Activated T-cell treated with anti-CD3 and anti-CD28 coated beads for 1 hour (primary cell): ENCODE results near the gene KRT73.

Experiments
- DNase-seq: peaks from one replicate; pipeline ENCODE4 v3.0.0-alpha.2; 2020; ENCODE audit warnings: low read depth

KRT73 gene

DNA sequence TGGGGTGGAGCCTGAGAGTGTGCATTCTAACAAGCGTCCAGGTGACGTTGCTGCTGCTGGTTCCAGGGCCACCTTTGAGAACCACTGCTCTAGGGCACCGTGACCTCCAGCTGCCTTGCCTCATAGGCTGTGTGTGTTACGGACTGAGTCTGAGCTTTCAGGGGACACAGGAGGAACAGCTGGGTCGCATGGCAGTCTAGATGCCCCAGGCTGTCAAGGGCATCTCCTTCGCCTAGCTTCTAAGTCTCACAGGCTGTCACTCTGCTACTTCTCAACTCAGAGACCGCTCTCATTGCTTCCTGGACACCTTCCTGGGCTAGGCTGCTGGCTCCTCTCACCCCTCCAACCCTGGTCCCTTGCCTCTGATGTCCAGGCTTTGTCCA, 965 bp downstream of the KRT73 start:
- no peak for DNase-seq

DNA sequence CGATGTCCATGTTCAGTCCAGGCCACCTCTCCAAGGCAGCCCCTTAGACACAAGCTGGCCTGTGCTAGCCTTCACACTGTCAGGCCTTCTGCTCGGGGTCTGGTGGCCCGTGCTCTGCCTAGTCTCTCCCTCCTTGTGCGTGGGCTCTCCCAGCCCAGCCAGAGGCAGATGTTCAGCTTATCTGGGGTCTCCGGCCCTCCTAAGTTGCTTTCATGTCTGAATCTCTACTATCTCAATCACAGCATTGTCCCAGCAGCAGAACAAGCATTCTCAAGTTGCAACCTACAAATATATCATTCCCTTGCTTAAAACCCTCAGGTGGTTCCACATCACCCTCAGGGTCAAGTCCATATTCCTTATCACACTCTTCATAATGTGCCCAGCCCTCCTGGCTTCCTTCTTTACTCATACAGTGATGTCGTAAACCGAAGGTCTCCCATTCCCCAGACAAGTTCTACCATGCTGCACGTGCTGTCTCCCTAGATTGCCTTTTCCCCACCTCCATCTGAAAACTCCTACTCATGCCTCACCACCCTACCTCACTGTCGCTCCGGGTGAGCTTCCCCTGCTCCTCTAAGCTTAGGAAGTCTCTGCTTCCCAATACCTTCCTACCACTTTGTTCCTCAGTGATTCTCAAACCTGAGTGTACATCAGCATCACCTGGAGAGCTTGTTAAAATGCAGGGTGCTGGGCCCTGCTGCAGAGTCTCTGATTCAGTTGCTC, 1.5 kb downstream of the KRT73 start:
- no peak for DNase-seq

DNA sequence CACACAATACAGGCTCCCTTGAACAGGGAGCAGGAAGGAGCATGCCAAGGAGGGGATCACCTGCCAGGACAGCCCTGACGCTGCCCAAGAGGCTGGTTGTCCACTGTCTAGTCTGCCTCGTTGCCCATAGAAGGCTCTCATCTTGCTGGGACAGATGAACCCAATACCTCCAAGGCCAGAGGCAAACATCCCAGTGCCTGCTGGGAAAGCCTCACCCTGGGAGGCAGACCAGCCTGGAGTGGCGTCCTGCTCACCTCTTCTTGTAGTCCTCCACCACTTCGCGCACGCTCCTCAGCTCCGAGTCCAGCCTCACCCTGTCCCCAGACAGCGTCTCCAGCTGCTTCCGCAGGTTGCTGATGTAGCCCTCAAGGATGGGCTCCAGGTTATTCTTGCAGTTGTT, 2.4 kb downstream of the KRT73 start:
- no peak for DNase-seq

DNA sequence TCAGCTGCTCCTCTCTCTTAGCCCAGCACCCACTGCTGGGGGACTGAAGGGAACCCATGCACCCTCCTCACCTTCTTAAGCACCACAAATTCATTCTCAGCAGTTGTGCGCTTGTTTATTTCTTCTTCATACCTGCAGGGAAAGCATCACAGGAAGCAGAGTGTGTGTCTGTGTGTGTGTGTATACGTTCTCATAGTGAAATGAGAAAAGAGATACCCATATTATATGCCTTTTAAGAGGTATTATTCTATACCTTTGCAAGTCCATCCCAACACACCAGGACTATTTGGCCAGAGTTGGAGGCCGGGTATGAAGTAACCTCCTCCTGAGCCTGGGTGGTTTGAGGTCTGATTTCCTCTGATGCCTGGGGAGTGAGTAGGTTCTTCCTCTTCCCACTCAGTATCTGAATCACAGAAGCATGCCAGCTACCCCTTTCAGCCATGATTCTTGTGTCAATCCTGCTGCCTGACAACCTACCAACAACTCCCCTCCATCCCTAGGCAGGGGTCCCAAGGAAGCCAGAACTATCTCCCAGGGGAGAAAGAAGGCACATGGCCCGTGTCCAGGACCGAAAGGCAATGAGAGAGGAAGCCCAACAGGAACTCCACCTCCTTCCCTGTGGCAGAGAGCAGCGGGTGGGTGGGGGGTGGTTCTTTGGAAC, 3.0 kb downstream of the KRT73 start:
- no peak for DNase-seq

DNA sequence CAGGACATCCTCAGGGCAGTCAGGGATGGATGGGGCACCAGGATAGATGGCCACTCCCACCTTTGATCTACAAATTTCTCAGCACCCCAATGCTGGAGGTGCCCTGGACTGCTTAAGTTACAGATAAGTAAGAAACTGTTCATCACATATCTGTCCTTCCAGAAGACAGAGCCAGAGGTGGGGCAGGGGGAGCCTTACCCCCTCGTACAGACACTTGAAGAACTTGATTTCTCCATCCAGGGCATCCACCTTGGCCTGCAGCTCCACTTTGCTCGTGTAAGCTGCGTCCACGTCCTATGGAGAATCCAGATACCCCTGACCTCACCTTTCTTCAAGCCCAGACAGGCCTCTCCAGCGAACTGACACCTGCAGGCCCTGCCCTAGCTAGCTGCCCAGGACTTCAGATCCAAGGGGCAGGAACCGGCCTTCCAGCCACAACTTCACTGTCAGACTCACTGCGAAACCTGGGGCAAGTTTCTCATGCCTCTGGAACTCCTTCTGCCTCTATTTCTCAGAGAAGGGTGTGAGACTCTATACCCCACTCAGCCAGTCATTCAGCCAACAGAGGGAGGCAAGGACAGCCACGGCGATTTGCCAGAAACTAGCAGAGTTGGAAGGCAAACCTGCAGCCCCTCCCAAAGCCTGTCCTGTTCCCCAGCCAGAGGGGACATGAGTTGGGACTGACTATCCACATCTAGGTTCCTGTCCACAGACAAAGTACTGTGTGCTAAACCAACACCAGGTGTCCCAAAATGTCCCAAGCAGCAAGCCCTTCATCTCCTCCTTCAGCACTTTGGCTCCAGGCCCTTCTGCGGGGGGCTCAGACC, 3.8 kb downstream of the KRT73 start:
- DNase-seq = no peak

DNA sequence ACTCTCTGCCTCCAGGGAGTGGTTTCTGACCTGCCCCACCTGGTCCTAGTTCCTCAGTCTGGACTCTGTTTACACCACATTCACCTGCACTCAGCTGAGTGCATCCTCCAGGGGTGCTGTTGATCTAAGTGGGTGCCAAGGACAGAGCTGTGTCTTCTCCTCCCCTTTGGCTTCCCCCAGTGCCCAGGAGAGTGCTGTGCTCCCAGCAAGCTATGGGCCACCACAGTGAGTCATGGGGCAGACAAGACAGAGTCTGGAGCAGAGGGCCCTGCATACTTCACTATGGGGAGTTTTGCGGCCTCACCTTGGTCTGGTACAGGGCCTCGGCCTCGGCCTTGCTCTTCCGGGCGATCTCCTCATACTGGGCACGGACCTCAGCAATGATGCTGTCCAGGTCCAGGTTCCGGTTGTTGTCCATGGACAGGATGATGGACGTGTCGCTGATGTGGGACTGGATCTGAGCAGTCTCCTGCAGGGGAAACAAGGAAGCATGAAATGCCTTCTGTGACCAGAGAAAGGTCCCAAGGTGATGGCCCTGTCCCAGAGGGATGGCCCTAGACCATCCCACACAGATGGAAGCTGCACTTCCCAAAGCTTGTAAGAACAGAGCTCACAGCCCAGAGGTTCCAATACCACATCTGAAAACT, 4.9 kb downstream of the KRT73 start:
- no peak for DNase-seq

DNA sequence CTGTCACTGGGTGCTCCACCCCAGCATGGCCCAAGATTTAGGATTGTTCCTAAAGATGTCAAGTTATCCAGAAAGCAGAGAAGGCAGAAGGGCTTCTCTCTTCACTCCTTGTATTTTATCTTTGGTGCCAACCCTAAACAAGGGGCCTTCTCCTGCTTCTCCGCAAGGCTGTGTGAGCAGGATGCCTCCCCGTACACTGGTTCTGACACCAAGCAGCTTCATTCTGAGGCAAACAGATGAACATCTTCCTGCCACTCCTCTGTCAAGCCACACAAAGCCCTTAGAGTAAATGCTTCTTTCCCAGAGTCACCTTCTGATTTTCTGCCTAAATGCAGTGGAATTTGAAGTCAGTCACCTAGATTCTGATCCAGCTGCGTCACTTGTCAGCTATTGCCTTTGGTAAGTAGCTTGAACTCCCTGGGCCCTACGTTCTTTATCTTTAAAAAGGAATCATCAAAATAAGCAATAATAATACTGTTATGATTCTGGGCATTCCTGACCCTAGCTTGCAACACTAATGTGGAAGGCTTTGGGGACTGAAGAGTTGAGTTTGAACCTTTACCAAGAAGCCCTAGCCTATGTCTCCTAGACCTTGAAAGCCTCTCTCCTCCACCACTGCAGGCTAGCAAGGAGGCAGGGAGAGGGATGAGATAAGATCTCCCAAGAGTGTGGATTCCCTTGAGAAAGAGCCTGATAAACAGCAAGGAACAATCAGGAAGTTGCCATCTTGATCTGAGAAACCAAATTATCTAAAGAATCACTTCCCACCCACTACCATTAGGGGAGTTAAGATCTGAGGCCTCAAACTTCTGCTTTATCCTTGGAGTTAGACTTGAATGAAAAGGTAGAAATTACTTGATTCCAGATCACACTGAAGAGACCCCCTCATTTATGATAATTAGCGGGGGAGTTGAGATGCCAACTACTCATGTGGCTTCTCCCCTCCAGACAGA, 5.7 kb downstream of the KRT73 start:
- no peak for DNase-seq

DNA sequence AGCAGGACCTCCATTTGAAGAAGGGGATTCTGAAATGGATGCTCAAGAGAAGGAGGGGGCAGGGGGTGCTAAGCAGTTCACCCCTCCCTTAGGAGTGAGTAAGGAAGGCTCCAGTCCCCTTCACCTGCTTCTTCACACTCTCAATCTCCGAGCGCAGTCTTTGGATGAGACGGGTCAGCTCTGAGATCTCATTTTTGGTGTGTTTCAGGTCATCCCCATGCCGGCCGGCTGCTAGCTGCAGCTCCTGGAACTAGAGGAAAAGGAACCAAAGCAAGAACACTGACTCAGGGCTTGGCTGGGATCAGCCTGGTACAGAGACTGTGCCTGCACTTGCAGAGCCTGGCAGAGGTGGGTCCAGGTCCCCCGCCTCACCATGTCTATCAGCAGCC, 7.3 kb downstream of the KRT73 start:
- DNase-seq = no peak

DNA sequence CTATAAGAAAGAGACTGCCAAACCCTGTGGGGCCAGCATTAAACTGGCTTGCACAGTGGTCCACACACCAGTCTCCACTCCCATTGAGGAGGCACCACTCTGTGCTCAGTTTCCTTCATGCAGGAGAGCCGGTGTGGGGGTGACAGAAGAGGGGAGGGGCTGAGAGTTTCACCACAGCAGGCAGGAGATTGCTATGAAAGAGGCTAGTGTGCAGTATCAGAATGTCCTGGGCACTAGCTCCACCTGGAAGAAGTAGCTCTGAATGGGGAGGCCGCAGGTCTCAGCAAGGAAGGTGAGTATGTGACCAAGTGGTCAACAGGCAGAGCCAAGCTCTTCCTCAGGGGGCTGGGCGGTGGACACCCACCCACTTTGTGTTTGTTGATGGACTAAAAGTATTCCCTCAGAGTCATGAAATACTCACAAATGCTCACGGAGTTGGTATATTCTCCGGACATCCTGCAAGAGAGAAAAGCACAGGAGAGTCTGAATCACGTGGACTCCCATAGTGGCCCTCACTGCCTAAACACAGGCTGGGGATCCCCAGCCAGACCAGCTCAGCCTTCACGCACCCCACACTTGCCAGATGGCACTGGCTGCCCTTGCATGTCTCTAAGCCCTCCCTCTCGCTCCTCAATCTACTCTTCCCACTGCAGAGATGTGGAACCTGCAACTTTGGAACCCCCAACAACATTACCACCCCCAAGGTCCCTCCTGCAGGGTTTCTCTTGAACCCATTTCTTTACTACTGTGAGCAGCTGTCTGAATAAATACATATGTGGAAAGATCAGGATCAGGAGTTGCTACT, 9.3 kb downstream of the KRT73 start:
- no peak for DNase-seq

DNA sequence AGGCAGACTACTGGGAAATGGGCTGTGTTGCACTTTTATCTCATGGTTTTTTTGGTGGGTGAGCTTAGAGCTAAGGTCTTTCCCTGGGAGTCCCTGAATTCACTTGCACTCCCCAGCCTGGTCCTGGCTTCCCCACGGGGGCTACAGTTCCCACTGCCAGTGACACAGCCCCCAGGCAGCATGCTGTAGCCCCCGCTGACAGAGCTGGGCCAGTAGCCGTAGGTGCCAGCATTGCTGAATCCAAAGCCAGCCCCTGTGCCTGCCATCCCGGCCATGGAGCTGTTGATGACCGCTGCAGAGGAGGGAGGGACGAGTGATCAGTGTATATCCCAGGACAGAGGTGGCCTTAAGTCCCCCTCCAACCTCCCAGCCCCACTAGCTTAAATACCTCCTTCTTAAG, 10.2 kb downstream of the KRT73 start:
- DNase-seq = no peak

DNA sequence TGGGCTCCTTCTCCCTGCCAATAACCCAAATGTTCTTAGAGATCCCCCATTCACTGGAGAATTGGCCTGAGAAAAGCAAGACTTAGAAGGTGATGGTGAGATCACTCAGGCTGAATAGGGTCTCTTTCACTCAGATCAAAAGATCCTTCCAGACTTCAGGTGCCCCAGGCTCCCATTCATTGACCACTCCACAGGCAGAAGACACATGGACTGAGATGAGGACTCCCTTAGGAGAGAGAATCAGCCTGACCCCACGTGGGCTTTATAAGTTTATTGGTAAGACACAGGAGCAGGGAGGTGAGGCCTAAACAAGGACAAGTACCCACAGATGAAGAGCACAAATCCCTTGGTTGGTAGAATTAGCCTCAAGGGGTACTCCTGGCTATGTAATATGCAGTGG, 11.0 kb downstream of the KRT73 start:
- no peak for DNase-seq

DNA sequence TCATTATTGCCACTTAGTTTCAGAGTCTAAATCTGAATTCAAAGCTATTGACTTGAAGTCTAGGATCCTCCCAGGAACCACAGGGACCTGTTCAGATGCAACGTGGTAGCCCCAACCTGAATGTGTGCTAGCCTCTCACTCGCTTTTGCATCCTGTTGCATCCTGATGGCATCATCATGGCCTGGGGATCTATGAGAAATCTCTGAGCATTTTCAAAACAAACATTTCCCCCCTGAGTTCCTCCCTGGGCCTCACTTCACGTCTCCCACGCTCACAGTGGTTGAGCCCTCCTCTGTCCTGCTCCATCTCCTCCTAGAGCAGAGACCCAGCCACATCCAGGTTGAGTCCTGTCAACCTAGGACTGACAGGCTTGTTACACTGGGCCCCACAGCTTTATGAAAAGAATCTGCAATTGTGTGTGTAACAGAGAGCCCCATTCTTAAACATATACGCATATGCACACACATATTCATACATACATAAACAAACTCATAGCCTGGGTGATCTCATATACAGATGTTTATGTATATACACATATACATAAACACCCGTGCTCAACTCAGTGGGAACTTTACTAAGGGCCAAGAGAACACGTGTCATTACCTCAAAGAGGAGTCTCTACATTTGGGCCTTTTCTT, 11.7 kb downstream of the KRT73 start:
- DNase-seq = no peak

DNA sequence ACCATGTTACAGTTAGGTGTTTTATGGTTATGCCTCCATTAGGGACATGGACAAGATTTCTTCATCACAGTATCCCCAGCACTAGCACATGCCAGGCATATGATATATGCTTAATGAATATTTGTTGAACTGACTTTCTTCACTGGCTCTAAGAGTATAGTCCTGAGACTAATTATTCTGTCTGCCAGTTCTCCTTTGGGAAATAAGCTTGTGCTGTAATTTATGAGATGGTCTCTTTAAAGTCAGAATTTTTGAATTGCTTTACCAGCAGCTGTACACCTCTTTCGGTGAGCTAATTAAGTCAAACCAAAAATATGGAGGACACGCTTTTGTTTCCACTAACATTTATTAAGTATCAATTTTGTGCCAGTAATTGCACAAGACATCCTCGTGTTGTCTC, 12.3 kb downstream of the KRT73 start:
- DNase-seq = no peak

DNA sequence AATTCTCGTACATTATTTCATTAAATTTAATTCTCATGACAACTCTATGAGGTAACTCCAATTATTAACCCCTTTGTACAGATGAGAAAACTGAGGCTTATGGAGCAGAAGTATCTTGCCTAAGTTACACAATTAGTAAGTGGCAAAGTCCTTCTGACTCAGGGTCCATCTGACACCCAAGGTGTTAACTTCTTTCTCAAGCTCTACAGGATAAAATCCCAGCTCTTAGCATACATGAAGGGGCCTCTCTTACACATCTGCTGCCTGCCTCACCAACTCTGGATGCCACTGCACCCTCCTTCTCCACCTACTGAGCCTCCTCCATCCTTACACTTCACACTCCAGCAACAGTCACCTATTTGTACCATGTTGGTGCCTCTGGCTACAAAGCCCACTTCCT, 12.8 kb downstream of the KRT73 start:
- no peak for DNase-seq

DNA sequence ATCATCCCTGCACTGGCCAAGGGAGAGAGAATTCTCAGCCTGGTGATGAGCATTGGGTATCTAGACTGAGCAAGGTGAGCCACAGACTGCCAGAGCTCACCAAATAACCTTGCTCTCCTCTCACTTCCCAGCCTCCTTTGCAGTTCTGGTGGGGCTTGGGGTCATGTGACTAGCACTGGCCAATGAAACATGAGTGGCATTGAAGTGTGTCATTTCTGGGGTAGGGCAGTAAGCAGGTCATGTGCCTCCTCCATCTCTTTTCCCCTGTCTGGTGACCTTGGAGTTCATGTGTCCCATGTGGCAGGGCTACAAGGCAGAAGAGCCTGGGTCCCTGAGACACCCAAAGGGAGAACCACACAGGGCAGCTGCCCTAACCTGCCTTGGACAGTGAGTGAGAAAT, 13.5 kb downstream of the KRT73 start:
- DNase-seq = no peak

DNA sequence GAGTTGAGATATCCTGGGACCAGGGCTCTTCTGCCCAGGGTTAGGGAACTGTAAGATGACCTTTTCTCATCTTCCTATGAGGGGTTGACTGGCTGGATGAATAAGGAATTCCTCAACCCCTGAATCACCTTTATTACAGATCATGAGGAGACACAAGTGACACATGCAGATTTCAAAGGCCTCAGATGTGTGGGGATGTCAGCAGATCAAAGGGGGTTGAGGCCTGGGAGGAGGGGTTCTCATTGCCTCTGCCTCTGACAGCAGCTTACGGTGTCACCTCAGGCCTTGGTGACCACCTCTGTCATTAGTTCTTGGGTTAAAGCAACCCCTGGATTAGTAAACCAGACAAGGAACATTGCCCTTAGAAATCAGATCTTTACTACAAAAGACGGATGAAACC, 15.0 kb downstream of the KRT73 start:
- DNase-seq = no peak

DNA sequence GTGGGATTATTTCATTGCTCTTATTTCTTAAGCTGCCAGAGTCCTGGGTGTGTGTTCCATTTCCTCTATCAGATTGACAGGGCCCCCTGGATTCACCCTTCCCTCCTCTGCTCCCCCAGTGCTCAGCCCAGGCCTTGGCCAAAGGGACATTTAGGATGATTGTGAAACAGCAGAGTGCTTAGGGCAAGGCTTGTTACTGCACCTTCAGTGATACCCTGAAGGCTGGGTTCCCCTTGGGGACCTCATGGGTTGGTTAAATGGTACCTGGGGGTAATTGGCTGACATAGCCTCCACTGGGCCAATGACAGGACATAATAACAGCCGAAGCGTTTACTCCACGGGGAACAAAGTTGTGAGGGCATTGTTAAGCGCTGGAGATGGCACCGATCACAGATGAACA, 15.8 kb downstream of the KRT73 start:
- no peak for DNase-seq

DNA sequence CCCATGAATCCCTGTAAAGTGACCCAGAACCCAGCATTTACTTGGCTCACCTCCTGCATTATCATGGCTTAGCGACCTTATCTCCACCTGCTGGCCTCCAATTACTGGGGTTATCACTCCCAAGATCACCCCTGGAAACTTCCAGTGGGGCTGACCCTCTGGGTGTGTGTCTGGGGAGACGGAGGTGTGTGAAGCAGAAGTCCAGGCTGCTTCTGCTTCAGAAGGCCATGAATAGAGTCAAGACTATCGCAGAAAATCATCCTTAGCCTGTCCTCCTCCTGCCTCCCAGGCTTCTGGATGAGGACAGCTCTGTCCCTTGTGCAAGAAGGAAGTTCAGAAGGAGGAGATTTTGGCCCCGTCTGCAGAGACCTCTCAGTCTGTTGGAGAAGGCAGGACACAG, 16.7 kb downstream of the KRT73 start:
- DNase-seq = no peak

DNA sequence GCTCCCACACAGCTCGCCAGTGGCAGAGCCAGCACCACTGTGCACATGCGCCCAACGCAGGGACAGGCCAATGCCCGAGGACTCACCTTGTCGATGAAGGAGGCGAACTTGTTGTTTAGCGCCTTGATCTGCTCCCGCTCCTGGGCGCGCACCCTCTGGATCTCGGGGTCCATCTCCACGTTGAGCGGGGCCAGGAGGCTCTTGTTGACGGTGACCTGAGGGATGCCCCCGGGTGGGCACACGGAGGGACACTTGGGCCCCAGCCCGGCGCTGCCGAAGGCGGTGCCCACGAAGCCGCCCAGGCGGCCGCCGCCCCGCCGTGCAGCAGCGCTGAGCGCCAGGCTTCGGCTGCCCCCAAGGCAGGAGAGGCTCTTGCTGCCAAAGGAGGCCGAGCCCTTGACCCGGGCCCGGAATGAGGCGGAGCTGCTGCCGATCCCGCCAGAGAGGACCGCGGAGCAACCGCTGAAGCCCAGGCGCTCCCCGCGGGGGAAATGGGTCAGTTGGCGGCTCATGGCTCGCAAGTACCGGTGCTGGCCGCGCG, 17.3 kb downstream of the KRT73 start, which contains the start of gene KRT72:
KRT72 (minus strand) TSS at position 523 of the 541 bp plus-strand sequence; CDS start at position 512, 11 bp downstream.
- DNase-seq = no peak

DNA sequence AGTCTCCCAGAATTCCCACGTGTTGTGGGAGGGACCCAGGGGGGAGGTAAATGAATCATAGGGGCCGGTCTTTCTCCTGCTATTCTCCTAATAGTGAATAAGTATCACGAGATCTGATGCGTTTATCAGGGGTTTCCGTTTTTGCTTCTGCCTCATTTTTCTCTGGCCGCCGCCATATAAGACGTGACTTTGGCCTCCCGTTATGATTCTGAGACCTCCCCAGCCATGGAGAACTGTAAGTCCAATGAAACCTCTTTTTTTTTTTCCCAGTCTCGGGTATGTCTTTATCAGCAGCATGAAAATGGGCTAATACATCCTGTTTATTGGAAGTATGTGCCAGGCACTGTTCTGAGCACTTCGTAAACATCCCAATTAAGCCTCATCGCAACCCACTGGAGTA, 17.9 kb downstream of the KRT73 start:
- DNase-seq = no peak
